IMR-90 (cell line): ENCODE results near the gene CEP128. TPM values are rescaled to one million over a fixed set of nuclear protein-coding genes. Genes with fewer than 3 reads are reported as not detected.

Experiments
- ATAC-seq: fragments of 200-7000 bp; cut with Tn5 transposase; 2 replicates; pipeline ENCODE4 v1.9.1; 2020; ENCODE audit warnings: low read depth, mild to moderate bottlenecking, moderate library complexity
- BruUV-seq: library from RNA; stranded (reverse); fragments of 400-500 nt; replicated peaks from 2 replicates; lab custom pipeline; 2021; lab: Mats Ljungman, UMichigan
- CTCF ChIA-PET: fragments of 300-600 bp; formaldehyde crosslinking; extraction: SDS; loops from one replicate; lab custom pipeline; 2021; ENCODE audit warnings: antibody characterized with exemption; lab: Yijun Ruan, JAX
- POLR2A ChIA-PET: fragments of 300-600 bp; sonication (Branson Sonifier 250); formaldehyde crosslinking; loops from one replicate; lab custom pipeline; 2022; ENCODE audit warnings: antibody characterized with exemption; ENCODE audit not compliant: unreplicated experiment; lab: Charles Lee
- DNase-seq: peaks from one replicate; pipeline ENCODE4 v3.0.0; 2013
- H2AFZ ChIP-seq: replicated peaks from 2 replicates; pipeline ENCODE3; 2013; ENCODE audit warnings: low read length, mild to moderate bottlenecking; ENCODE audit not compliant: poor library complexity
- H2AK5ac ChIP-seq: 2 replicates; pipeline ENCODE4 v1.6.1; 2013; ENCODE audit warnings: low read depth, low read length, inconsistent platforms
- H2AK9ac ChIP-seq: replicated peaks from 2 replicates; pipeline ENCODE3; 2013; ENCODE audit warnings: mild to moderate bottlenecking, low read depth, low read length, moderate library complexity; ENCODE audit not compliant: poor library complexity
- H2BK120ac ChIP-seq: 2 replicates; pipeline ENCODE4 v1.6.1; 2013; ENCODE audit warnings: low read depth, low read length, inconsistent platforms
- H2BK15ac ChIP-seq: 3 replicates; pipeline ENCODE4 v1.6.1; 2013; ENCODE audit warnings: low read depth, low read length, inconsistent platforms
- H2BK20ac ChIP-seq: 2 replicates; pipeline ENCODE4 v1.6.1; 2013; ENCODE audit warnings: low read depth, mild to moderate bottlenecking, inconsistent platforms, low read length, moderate library complexity
- H2BK5ac ChIP-seq: 2 replicates; pipeline ENCODE4 v1.6.1; 2013; ENCODE audit warnings: mild to moderate bottlenecking, low read depth, low read length, inconsistent platforms; ENCODE audit not compliant: poor library complexity, severe bottlenecking
- H3K14ac ChIP-seq: replicated peaks from 2 replicates; pipeline ENCODE4 v1.6.1; 2013; ENCODE audit warnings: low read depth, low read length, inconsistent platforms
- H3K18ac ChIP-seq: 2 replicates; pipeline ENCODE4 v1.6.1; 2013; ENCODE audit warnings: low read depth, low read length, control low read depth
- H3K23ac ChIP-seq: 2 replicates; pipeline ENCODE4 v1.6.1; 2013; ENCODE audit warnings: low read depth, low read length, inconsistent platforms
- H3K27ac ChIP-seq: 2 replicates; pipeline ENCODE4 v1.5.1; 2013; ENCODE audit warnings: mild to moderate bottlenecking, control low read depth, low read length; ENCODE audit not compliant: insufficient read depth
- H3K27me3 ChIP-seq: 2 replicates; pipeline ENCODE4 v1.6.1; 2013; ENCODE audit warnings: low read length; ENCODE audit not compliant: control insufficient read depth, insufficient read depth
- H3K36me3 ChIP-seq: 2 replicates; pipeline ENCODE4 v1.6.1; 2013; ENCODE audit warnings: low read length, mixed read lengths; ENCODE audit not compliant: control insufficient read depth, insufficient read depth
- H3K4ac ChIP-seq: 2 replicates; pipeline ENCODE4 v1.6.1; 2013; ENCODE audit warnings: low read depth, low read length, inconsistent platforms
- H3K4me1 ChIP-seq: 2 replicates; pipeline ENCODE4 v1.6.1; 2013; ENCODE audit warnings: low read length, mixed read lengths; ENCODE audit not compliant: control insufficient read depth, insufficient read depth
- H3K4me2 ChIP-seq: 2 replicates; pipeline ENCODE4 v1.6.1; 2013; ENCODE audit warnings: low read depth, mild to moderate bottlenecking, control low read depth, low read length, moderate library complexity
- H3K4me3 ChIP-seq: 2 replicates; pipeline ENCODE4 v1.5.1; 2013; ENCODE audit warnings: low read depth, mild to moderate bottlenecking, control low read depth, low read length, moderate library complexity; ENCODE audit not compliant: insufficient read depth
- H3K56ac ChIP-seq: 2 replicates; pipeline ENCODE4 v1.6.1; 2013; ENCODE audit warnings: low read length, inconsistent platforms; ENCODE audit not compliant: insufficient read depth; ENCODE audit errors: extremely low read depth
- H3K79me1 ChIP-seq, 2 experiments: 2 replicates each; pipeline ENCODE4 v1.6.1; 2013; ENCODE audit warnings: low read length in 2 of 2, inconsistent platforms in 1 of 2, low read depth in 1 of 2
- H3K9ac ChIP-seq: 2 replicates; pipeline ENCODE4 v1.6.1; 2013; ENCODE audit warnings: low read depth, low read length, control low read depth
- H3K9me1 ChIP-seq: 2 replicates; pipeline ENCODE4 v1.6.1; 2013; ENCODE audit warnings: low read length, inconsistent platforms; ENCODE audit not compliant: insufficient read depth
- H3K9me3 ChIP-seq: 2 replicates; pipeline ENCODE4 v1.6.1; 2013; ENCODE audit warnings: low read length; ENCODE audit not compliant: control insufficient read depth, insufficient read depth
- H4K20me1 ChIP-seq: 2 replicates; pipeline ENCODE4 v1.6.1; 2013; ENCODE audit warnings: low read length, inconsistent platforms; ENCODE audit not compliant: insufficient read depth
- H4K5ac ChIP-seq: 2 replicates; pipeline ENCODE4 v1.6.1; 2013; ENCODE audit warnings: mild to moderate bottlenecking, low read depth, low read length, control low read depth
- H4K8ac ChIP-seq, 2 experiments: 2 replicates each; pipeline ENCODE4 v1.6.1; 2013; ENCODE audit warnings: low read depth in 2 of 2, low read length in 2 of 2, control low read depth in 1 of 2, inconsistent platforms in 1 of 2
- H4K91ac ChIP-seq: 2 replicates; pipeline ENCODE4 v1.6.1; 2013; ENCODE audit warnings: low read depth, low read length, inconsistent platforms; ENCODE audit not compliant: insufficient read depth
- BHLHE40 ChIP-seq: fragments of 150-350 bp; IDR thresholded peaks from 2 replicates; pipeline ENCODE4 v1.6.1; 2016; ENCODE audit warnings: mild to moderate bottlenecking, low read depth, low read length
- CEBPB ChIP-seq: IDR thresholded peaks from 2 replicates; pipeline ENCODE4 v1.6.1; 2012; ENCODE audit warnings: low read depth, low read length, improper control_type of control experiment
- CHD1 ChIP-seq: IDR thresholded peaks from 2 replicates; pipeline ENCODE4 v1.6.1; 2012; ENCODE audit warnings: low read depth, low read length, improper control_type of control experiment
- CTCF ChIP-seq: conservative IDR thresholded peaks from 2 replicates; pipeline ENCODE4 v1.5.1; 2012; ENCODE audit warnings: mild to moderate bottlenecking, low read depth, low read length, improper control_type of control experiment
- ELK1 ChIP-seq: fragments of 150-350 bp; IDR thresholded peaks from 2 replicates; pipeline ENCODE4 v1.6.1; 2016; ENCODE audit warnings: low read depth, mild to moderate bottlenecking, low read length, moderate library complexity, borderline replicate concordance
- MAFK ChIP-seq: IDR thresholded peaks from 2 replicates; pipeline ENCODE4 v1.6.1; 2012; ENCODE audit warnings: low read depth, low read length, improper control_type of control experiment
- MXI1 ChIP-seq: IDR thresholded peaks from 2 replicates; pipeline ENCODE4 v1.6.1; 2012; ENCODE audit warnings: low read depth, mild to moderate bottlenecking, low read length, moderate library complexity, borderline replicate concordance
- NFE2L2 ChIP-seq: fragments of 150-350 bp; IDR thresholded peaks from 2 replicates; pipeline ENCODE4 v1.6.1; 2016; ENCODE audit warnings: low read depth, mild to moderate bottlenecking, low read length
- USF2 ChIP-seq: fragments of 150-350 bp; IDR thresholded peaks from 2 replicates; pipeline ENCODE4 v1.6.1; 2017; ENCODE audit warnings: mild to moderate bottlenecking, antibody characterized with exemption, low read length, low read depth
- WGBS, 2 experiments: methylation state at CpG; one replicate each; pipeline versions ENCODE4 v1.1.5 to v1.1.7; 2013; ENCODE audit warnings: missing lambda C conversion rate in 2 of 2; ENCODE audit not compliant: insufficient read length in 1 of 2; ENCODE audit errors: extremely low coverage in 2 of 2; 5-methylcytosine and 5-hydroxymethylcytosine counted together
- dilution Hi-C: fragments of 300-500 bp; cut with HindIII; formaldehyde crosslinking; loops from one replicate; pipeline ENCODE4 v1.14.3; 2018; ENCODE audit warnings: low sequenced_read_pairs; ENCODE audit not compliant: unreplicated experiment
- in situ Hi-C: fragments of 300-500 bp; cut with MboI; formaldehyde crosslinking; loops from 3 replicates; pipeline ENCODE4 v1.14.3; 2019; ENCODE audit warnings: low sequenced_read_pairs, inconsistent platforms, mixed read lengths
- intact Hi-C: fragments of 100-400 bp; cut with micrococcal nuclease; formaldehyde crosslinking; loops from 2 replicates; pipeline ENCODE4 v1.10.0; 2022
- polyA plus RNA-seq, 3 experiments: library from polyadenylated mRNA; depleted of rRNA; stranded (reverse); fragments of >200 nt; gene quantifications; 2 replicates each; pipeline ENCODE4 v1.2.3, GENCODE V29; 2012; ENCODE audit warnings: low replicate concordance in 1 of 3
- total RNA-seq: library from RNA; depleted of rRNA; stranded (reverse); fragments of >200 nt; gene quantifications from 2 replicates; pipeline ENCODE4 v1.2.3, GENCODE V29; 2012

The CEP128 gene
- total and polyA plus RNA-seq, 2 of the 4 experiments (the other 2 are of a cell fraction): 1.9 to 5.7 TPM

- in situ Hi-C loops: no loop called here
- intact Hi-C loops: no loop called here
Observed at GRCh38 chr14:80946797-80947196, 5.3 kb upstream of the CEP128 start.

More at GRCh38 chr14:80946797-80947196, 5.3 kb upstream of the CEP128 start:
- Histone ChIP-seq H3K14ac (no peak overlapping the region), H3K18ac (no peak overlapping the region), H2AK9ac (no peak overlapping the region), H3K79me1 (no peaks in the 10 kb centered on the region; a peak in 1 of 4 replicates), H3K4ac (no peak overlapping the region), H2AK5ac (no peak overlapping the region), H3K9ac (no peak overlapping the region), H3K4me1 (no peaks in the 10 kb centered on the region; the same call in 1 of the 2 replicates), H3K56ac (no peak overlapping the region), H2BK120ac (no peak overlapping the region), H3K27me3 (no peaks in the 10 kb centered on the region), H2BK15ac (no peak overlapping the region), H4K20me1 (no peaks in the 10 kb centered on the region), H2AFZ (no peak overlapping the region), H3K23ac (no peak overlapping the region), H2BK5ac (no peak overlapping the region), H2BK20ac (no peak overlapping the region), H3K4me3 (no peak overlapping the region), H4K91ac (no peak overlapping the region), H3K9me3 (no peaks in the 10 kb centered on the region), H3K36me3 (no peaks in the 10 kb centered on the region), H3K4me2 (no peak overlapping the region), H3K27ac (no peak overlapping the region), H4K5ac (no peak overlapping the region), H3K9me1 (no peaks in the 10 kb centered on the region), H4K8ac (no peak overlapping the region)
- dilution Hi-C loops: no loop called here
- POLR2A ChIA-PET: no interaction called here
- no CpG with 5 or more reads among the region's 4 CpGs for WGBS, 2 experiments
- BruUV-seq: no TSS peak
- CTCF ChIA-PET: no interaction called here
- TF ChIP-seq ELK1: no peak
- TF ChIP-seq CEBPB: no peak
- no peak for TF ChIP-seq NFE2L2
- no peak for TF ChIP-seq CHD1
- TF ChIP-seq CTCF: no peak
- TF ChIP-seq MXI1: no peak
- no peak for TF ChIP-seq USF2
- TF ChIP-seq MAFK: no peak
- TF ChIP-seq BHLHE40: no peak
- ATAC-seq: no peak
- no peak for DNase-seq
